Testis (tissue), 2 donors: Measurements from ENCODE around the gene TREX2.

Source experiments
- CTCF ChIP-seq, 3 experiments: fragments of 450-650 bp in 2 of 3; fragments of 200-600 bp in 1 of 3; sonication (generic) in 1 of 3; IDR thresholded peaks; one replicate each; pipeline ENCODE4 v1.5.1; 2016 to 2019; ENCODE audit warnings: antibody characterized with exemption in 3 of 3, mild to moderate bottlenecking in 2 of 3, moderate library complexity in 1 of 3
- POLR2A ChIP-seq: fragments of 450-650 bp; IDR thresholded peaks from one replicate; pipeline ENCODE4 v1.6.1; 2017; ENCODE audit warnings: antibody characterized with exemption, mild to moderate bottlenecking, moderate library complexity

GRCh38 chrX:153440556-153441135 lies 5.2 kb downstream of the TREX2 start:
- TF ChIP-seq CTCF (IDR thresholded peaks at IDR 0.05), result no peak
- no peak for TF ChIP-seq POLR2A
